HG02678 (cell line): ENCODE measurements around the gene LAMTOR2.

Source experiments
- ATAC-seq: cut with Tn5 transposase; IDR thresholded peaks from one replicate; pipeline ENCODE4 v1.9.1; 2021; ENCODE audit warnings: mild to moderate bottlenecking, moderate library complexity; ENCODE audit not compliant: unreplicated experiment

The LAMTOR2 gene

GRCh38 chr1:156074661-156075060 is 20.1 kb downstream of the LAMTOR2 start:
- no peak for ATAC-seq

- ATAC-seq: no peak
These were observed 20.6 kb downstream of the LAMTOR2 start for GRCh38 chr1:156075162-156075561.

GRCh38 chr1:156075775-156076204 is 21.2 kb downstream of the LAMTOR2 start:
- no peak for ATAC-seq

GRCh38 chr1:156076609-156077429 is 22.2 kb downstream of the LAMTOR2 start:
- ATAC-seq: peak; percentile 91

- ATAC-seq: no peak
These were observed 22.8 kb downstream of the LAMTOR2 start for GRCh38 chr1:156077430-156077760.

GRCh38 chr1:156078728-156079127 is 24.1 kb downstream of the LAMTOR2 start:
- no peak for ATAC-seq

GRCh38 chr1:156079762-156080161 is 25.2 kb downstream of the LAMTOR2 start:
- ATAC-seq: no peak

- ATAC-seq: no peak
These were observed 25.8 kb downstream of the LAMTOR2 start for GRCh38 chr1:156080241-156080862.

- ATAC-seq: no peak
These were observed 26.2 kb downstream of the LAMTOR2 start for GRCh38 chr1:156080863-156081179.

- no peak for ATAC-seq
These were observed 26.8 kb downstream of the LAMTOR2 start for GRCh38 chr1:156081180-156081916.

GRCh38 chr1:156081917-156082308 is 27.3 kb downstream of the LAMTOR2 start:
- no peak for ATAC-seq

- ATAC-seq: peak; percentile 49
These were observed 27.9 kb downstream of the LAMTOR2 start, which contains the start of gene MEX3A for GRCh38 chr1:156082309-156083091. TSS of gene MEX3A (minus strand) at chr1:156082465. CDS start at chr1:156081998, 467 bp downstream.

GRCh38 chr1:156083800-156084790 is 29.5 kb downstream of the LAMTOR2 start:
- ATAC-seq: no peak

GRCh38 chr1:156086256-156086662 is 31.7 kb downstream of the LAMTOR2 start:
- ATAC-seq: no peak

- ATAC-seq: no peak
These were observed 35.1 kb downstream of the LAMTOR2 start for GRCh38 chr1:156089704-156090103.

GRCh38 chr1:156090138-156090839 is 35.7 kb downstream of the LAMTOR2 start:
- no peak for ATAC-seq

GRCh38 chr1:156090840-156091188 is 36.2 kb downstream of the LAMTOR2 start:
- ATAC-seq: no peak

- no peak for ATAC-seq
These were observed 37.0 kb downstream of the LAMTOR2 start for GRCh38 chr1:156091610-156092009.

- ATAC-seq: no peak
These were observed 41.4 kb downstream of the LAMTOR2 start for GRCh38 chr1:156095906-156096508.
